K562 (cell line): ENCODE measurements around the gene TCF3. TPM values are rescaled to one million over a fixed set of nuclear protein-coding genes. Genes with fewer than 3 reads are reported as not detected.
A peak's percentile ranks its signal among the peaks of the same experiment; 100 is the strongest.

Experiments
- MAFG ChIP-seq: fragments of 450-650 bp; conservative IDR thresholded peaks from 2 replicates; pipeline ENCODE4 v1.6.1; 2016; ENCODE audit warnings: missing genetic modification characterization, missing compliant biosample characterization
- MAFK ChIP-seq: IDR thresholded peaks from 2 replicates; pipeline ENCODE4 v1.6.1; 2011; ENCODE audit warnings: low read length, improper control_type of control experiment
- MCM5 ChIP-seq: fragments of 450-650 bp; IDR thresholded peaks from 2 replicates; pipeline ENCODE4 v1.6.1; 2016; ENCODE audit warnings: low read depth
- NUFIP1 ChIP-seq: fragments of 450-650 bp; IDR thresholded peaks from 2 replicates; pipeline ENCODE4 v1.6.1; 2018; ENCODE audit not compliant: partially characterized antibody
- RBM14 ChIP-seq: fragments of 200-400 bp; formaldehyde crosslinking; IDR thresholded peaks from 2 replicates; pipeline ENCODE4 v1.6.1; 2018; ENCODE audit warnings: low read depth, mild to moderate bottlenecking, low read length, moderate library complexity, borderline replicate concordance; ENCODE audit not compliant: insufficient read depth
- TOE1 ChIP-seq, 2 experiments: fragments of 450-650 bp in 1 of 2; sonication (generic) in 1 of 2; formaldehyde crosslinking in 1 of 2; IDR thresholded peaks; 2 replicates each; pipeline versions ENCODE4 v1.7.1 to v1.8.0; 2016 to 2022; ENCODE audit warnings: borderline replicate concordance in 2 of 2, mild to moderate bottlenecking in 2 of 2, antibody characterized with exemption in 1 of 2, inconsistent platforms in 1 of 2, low read depth in 1 of 2, missing genetic modification reagents in 1 of 2, moderate library complexity in 1 of 2
- ZKSCAN8 ChIP-seq: fragments of 200-800 bp; sonication (Bioruptor generic); IDR thresholded peaks from 2 replicates; pipeline ENCODE4 v1.6.1; 2016; ENCODE audit warnings: missing genetic modification characterization, missing compliant biosample characterization
- ZNF695 ChIP-seq: fragments of 450-650 bp; formaldehyde crosslinking; IDR thresholded peaks from 2 replicates; pipeline ENCODE4 v1.4.0; 2020; ENCODE audit warnings: mild to moderate bottlenecking, moderate library complexity
- polyA plus RNA-seq, 8 experiments: library from polyadenylated mRNA; depleted of rRNA in 4 of 8; stranded (reverse) in 5 of 8; unstranded in 3 of 8; fragments of >200 nt; fragmentation: Nextera tagmentation in 2 of 8; fragmentation: Illumina TruSeq in 1 of 8; extraction: Ambion mirVana in 2 of 8; extraction: Trizol in 1 of 8; gene quantifications; 2 replicates each; pipeline versions ENCODE4 v1.2.1 to v1.2.3, GENCODE V29; 2011 to 2014; ENCODE audit warnings: inconsistent platforms in 1 of 8, missing spikeins in 1 of 8
- total RNA-seq, 7 experiments: library from RNA; depleted of rRNA in 6 of 7; stranded (reverse); fragments of >200 nt in 6 of 7; fragmentation: Illumina TruSeq in 2 of 7; extraction: Trizol in 2 of 7; gene quantifications; 2 replicates each; pipeline versions ENCODE4 v1.2.1 to v1.2.3, GENCODE V29; 2011 to 2021; ENCODE audit warnings: low replicate concordance in 1 of 7
- TF ChIP-seq, protein P1 (sequence below): fragments of 250-450 bp; sonication (Bioruptor Pico); IDR thresholded peaks from 2 replicates; pipeline ENCODE4 v1.5.0; 2022; ENCODE audit warnings: mild to moderate bottlenecking
- TF ChIP-seq, protein P2 (sequence below): fragments of 250-450 bp; sonication (Bioruptor Pico); IDR thresholded peaks from 2 replicates; pipeline ENCODE4 v1.8.0; 2021; ENCODE audit warnings: mild to moderate bottlenecking, moderate library complexity
- TF ChIP-seq, protein P3 (sequence below): fragments of 450-650 bp; formaldehyde crosslinking; IDR thresholded peaks from 2 replicates; pipeline ENCODE4 v1.4.0; 2020; ENCODE audit warnings: mild to moderate bottlenecking, moderate library complexity
- TF ChIP-seq, protein P4 (sequence below): sonication (generic); formaldehyde crosslinking; IDR thresholded peaks from 2 replicates; pipeline ENCODE4 v1.8.0; 2022; ENCODE audit warnings: mild to moderate bottlenecking, missing genetic modification reagents
- TF ChIP-seq, protein P5 (sequence below): IDR thresholded peaks from 2 replicates; pipeline ENCODE4 v1.6.1; 2011; ENCODE audit warnings: borderline replicate concordance, low read depth, mild to moderate bottlenecking, moderate library complexity, low read length; ENCODE audit not compliant: insufficient read depth, poor library complexity, severe bottlenecking

Gene TCF3
- total and polyA plus RNA-seq, 9 of the 15 experiments (the other 6 are each of a cell fraction or from before 2014, with no cell fraction given), result 5.6 to 259 (median 84.0) TPM

DNA sequence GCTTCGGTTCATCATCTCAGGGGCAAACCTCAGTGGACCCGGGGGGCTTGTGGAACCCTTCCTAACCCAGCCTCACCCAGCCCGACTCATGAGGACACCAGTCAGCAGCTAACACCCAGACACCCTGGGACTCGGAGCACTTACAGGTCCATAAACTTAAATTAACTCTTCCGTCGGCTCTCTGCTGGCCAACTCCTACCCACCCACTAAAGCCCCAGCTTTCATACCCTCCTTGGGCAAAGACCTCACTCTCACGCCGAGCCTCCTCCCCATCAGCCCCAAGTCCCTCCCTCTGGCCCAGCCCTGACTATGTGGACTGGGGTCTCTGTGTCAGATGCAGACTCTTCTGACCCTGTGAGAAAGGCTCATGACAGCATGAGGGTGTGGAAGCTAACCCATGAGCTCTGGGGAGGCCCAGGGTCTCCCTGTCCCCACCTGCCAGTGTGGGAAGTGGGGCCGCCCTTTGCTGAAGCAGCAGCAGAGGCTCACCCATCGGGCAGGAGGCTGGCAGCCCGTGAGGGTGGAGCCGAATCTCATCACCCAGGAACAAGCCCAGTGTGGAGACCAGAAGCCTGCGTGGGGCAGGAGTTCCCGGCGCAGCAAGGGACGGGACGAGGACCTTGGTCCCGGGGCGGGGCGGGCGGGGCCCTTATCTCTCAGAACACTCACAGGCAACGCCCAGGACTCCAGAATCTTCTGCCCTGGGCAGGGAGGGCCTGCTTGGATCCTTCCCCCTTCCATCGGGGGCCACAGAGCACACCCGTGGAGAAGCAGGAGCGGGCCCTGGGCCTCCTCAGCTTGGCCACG, 19.8 kb downstream of the TCF3 start (continued):
- TF ChIP-seq, protein P1, sequence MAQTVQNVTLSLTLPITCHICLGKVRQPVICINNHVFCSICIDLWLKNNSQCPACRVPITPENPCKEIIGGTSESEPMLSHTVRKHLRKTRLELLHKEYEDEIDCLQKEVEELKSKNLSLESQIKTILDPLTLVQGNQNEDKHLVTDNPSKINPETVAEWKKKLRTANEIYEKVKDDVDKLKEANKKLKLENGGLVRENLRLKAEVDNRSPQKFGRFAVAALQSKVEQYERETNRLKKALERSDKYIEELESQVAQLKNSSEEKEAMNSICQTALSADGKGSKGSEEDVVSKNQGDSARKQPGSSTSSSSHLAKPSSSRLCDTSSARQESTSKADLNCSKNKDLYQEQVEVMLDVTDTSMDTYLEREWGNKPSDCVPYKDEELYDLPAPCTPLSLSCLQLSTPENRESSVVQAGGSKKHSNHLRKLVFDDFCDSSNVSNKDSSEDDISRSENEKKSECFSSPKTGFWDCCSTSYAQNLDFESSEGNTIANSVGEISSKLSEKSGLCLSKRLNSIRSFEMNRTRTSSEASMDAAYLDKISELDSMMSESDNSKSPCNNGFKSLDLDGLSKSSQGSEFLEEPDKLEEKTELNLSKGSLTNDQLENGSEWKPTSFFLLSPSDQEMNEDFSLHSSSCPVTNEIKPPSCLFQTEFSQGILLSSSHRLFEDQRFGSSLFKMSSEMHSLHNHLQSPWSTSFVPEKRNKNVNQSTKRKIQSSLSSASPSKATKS, result no peak
- TF ChIP-seq ZKSCAN8 (CRISPR knock-in tag) (no peak), MAFG (no peak), RBM14 (no peak), MAFK (no peak), MCM5 (no peak), TOE1 (IDR thresholded peaks at IDR 0.05; ENCODE audit: borderline replicate concordance) (no peak), TOE1 (CRISPR knock-in tag; IDR thresholded peaks at IDR 0.05; ENCODE audit: borderline replicate concordance, low read depth) (0 out of 2 replicates have a peak, but pooled peaks have one; percentile 7), NUFIP1 (no peak), ZNF695 (CRISPR knock-in tag) (no peak)
- TF ChIP-seq, protein P2, sequence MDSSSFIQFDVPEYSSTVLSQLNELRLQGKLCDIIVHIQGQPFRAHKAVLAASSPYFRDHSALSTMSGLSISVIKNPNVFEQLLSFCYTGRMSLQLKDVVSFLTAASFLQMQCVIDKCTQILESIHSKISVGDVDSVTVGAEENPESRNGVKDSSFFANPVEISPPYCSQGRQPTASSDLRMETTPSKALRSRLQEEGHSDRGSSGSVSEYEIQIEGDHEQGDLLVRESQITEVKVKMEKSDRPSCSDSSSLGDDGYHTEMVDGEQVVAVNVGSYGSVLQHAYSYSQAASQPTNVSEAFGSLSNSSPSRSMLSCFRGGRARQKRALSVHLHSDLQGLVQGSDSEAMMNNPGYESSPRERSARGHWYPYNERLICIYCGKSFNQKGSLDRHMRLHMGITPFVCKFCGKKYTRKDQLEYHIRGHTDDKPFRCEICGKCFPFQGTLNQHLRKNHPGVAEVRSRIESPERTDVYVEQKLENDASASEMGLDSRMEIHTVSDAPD (CRISPR knock-in tag), result no peak
- TF ChIP-seq, protein P3, sequence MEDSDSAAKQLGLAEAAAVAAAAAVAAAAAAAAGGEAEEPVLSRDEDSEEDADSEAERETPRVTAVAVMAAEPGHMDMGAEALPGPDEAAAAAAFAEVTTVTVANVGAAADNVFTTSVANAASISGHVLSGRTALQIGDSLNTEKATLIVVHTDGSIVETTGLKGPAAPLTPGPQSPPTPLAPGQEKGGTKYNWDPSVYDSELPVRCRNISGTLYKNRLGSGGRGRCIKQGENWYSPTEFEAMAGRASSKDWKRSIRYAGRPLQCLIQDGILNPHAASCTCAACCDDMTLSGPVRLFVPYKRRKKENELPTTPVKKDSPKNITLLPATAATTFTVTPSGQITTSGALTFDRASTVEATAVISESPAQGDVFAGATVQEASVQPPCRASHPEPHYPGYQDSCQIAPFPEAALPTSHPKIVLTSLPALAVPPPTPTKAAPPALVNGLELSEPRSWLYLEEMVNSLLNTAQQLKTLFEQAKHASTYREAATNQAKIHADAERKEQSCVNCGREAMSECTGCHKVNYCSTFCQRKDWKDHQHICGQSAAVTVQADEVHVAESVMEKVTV (CRISPR knock-in tag), result no peak
- TF ChIP-seq, protein P4, sequence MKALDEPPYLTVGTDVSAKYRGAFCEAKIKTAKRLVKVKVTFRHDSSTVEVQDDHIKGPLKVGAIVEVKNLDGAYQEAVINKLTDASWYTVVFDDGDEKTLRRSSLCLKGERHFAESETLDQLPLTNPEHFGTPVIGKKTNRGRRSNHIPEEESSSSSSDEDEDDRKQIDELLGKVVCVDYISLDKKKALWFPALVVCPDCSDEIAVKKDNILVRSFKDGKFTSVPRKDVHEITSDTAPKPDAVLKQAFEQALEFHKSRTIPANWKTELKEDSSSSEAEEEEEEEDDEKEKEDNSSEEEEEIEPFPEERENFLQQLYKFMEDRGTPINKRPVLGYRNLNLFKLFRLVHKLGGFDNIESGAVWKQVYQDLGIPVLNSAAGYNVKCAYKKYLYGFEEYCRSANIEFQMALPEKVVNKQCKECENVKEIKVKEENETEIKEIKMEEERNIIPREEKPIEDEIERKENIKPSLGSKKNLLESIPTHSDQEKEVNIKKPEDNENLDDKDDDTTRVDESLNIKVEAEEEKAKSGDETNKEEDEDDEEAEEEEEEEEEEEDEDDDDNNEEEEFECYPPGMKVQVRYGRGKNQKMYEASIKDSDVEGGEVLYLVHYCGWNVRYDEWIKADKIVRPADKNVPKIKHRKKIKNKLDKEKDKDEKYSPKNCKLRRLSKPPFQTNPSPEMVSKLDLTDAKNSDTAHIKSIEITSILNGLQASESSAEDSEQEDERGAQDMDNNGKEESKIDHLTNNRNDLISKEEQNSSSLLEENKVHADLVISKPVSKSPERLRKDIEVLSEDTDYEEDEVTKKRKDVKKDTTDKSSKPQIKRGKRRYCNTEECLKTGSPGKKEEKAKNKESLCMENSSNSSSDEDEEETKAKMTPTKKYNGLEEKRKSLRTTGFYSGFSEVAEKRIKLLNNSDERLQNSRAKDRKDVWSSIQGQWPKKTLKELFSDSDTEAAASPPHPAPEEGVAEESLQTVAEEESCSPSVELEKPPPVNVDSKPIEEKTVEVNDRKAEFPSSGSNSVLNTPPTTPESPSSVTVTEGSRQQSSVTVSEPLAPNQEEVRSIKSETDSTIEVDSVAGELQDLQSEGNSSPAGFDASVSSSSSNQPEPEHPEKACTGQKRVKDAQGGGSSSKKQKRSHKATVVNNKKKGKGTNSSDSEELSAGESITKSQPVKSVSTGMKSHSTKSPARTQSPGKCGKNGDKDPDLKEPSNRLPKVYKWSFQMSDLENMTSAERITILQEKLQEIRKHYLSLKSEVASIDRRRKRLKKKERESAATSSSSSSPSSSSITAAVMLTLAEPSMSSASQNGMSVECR (CRISPR knock-in tag), result no peak
- TF ChIP-seq, protein P5, sequence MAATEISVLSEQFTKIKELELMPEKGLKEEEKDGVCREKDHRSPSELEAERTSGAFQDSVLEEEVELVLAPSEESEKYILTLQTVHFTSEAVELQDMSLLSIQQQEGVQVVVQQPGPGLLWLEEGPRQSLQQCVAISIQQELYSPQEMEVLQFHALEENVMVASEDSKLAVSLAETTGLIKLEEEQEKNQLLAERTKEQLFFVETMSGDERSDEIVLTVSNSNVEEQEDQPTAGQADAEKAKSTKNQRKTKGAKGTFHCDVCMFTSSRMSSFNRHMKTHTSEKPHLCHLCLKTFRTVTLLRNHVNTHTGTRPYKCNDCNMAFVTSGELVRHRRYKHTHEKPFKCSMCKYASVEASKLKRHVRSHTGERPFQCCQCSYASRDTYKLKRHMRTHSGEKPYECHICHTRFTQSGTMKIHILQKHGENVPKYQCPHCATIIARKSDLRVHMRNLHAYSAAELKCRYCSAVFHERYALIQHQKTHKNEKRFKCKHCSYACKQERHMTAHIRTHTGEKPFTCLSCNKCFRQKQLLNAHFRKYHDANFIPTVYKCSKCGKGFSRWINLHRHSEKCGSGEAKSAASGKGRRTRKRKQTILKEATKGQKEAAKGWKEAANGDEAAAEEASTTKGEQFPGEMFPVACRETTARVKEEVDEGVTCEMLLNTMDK, result no peak
